K562 (cell line): ENCODE data around the gene NADSYN1. TPM values are rescaled to one million over a fixed set of nuclear protein-coding genes. Genes with fewer than 3 reads are reported as not detected.

ENCODE experiments used
- ATAC-seq: fragments of 200-7000 bp; cut with Tn5 transposase; 3 replicates; pipeline ENCODE4 v1.9.1; 2020; ENCODE audit warnings: moderate library complexity
- BruUV-seq: library from RNA; stranded (reverse); fragments of 400-500 nt; replicated peaks from 2 replicates; lab custom pipeline; 2021; lab: Mats Ljungman, UMichigan
- CTCF ChIA-PET: fragments of 300-600 bp; formaldehyde crosslinking; extraction: SDS; loops from one replicate; lab custom pipeline; 2021; ENCODE audit warnings: low intra/inter-chr PET ratio; lab: Yijun Ruan, JAX
- POLR2A ChIA-PET: fragments of 300-600, 350-650 bp; sonication (Branson Sonifier 250); formaldehyde crosslinking; extraction: SDS; loops from one replicate; lab custom pipeline; 2021; ENCODE audit warnings: antibody characterized with exemption, inconsistent platforms; lab: Yijun Ruan, JAX
- DNase-seq, 4 experiments: peaks; one replicate each; pipeline versions ENCODE4 v3.0.0 to v3.0.0-alpha.2; 2011 to 2018; ENCODE audit warnings: low spot score in 3 of 4, mixed read lengths in 3 of 4; ENCODE audit errors: extremely low read depth in 1 of 4
- FAIRE-seq: peaks from 2 replicates; lab custom pipeline; 2011; peaks lifted over from hg19 to GRCh38; lab: Jason Lieb, UNC
- H2AFZ ChIP-seq: 2 replicates; pipeline ENCODE4 v1.6.0; 2011; ENCODE audit warnings: low read depth, low read length, control low read depth, inconsistent platforms
- H3K27ac ChIP-seq: fragments of 200-600 bp; 3 replicates; pipeline ENCODE4 v1.8.0; 2011; ENCODE audit warnings: low read depth, mild to moderate bottlenecking, control low read depth, inconsistent platforms, low read length, moderate library complexity, mixed read lengths; ENCODE audit errors: extremely low read depth
- H3K27me3 ChIP-seq, 2 experiments: fragments of 300-600 bp in 1 of 2; 2 replicates in 1 of 2; 3 replicates in 1 of 2; pipeline versions ENCODE4 v1.6.0 to v1.8.0; 2011; ENCODE audit warnings: inconsistent platforms in 2 of 2, low read length in 2 of 2, mild to moderate bottlenecking in 1 of 2, mixed read lengths in 1 of 2, moderate library complexity in 1 of 2; ENCODE audit not compliant: control insufficient read depth in 2 of 2, insufficient read depth in 2 of 2
- H3K36me3 ChIP-seq: fragments of 300-600 bp; 3 replicates; pipeline ENCODE4 v1.8.0; 2011; ENCODE audit warnings: mild to moderate bottlenecking, low read length, inconsistent platforms; ENCODE audit not compliant: control insufficient read depth, insufficient read depth
- H3K4me1 ChIP-seq, 2 experiments: fragments of 200-600 bp in 1 of 2; replicated peaks in 1 of 2; 2 replicates in 1 of 2; 3 replicates in 1 of 2; pipeline versions ENCODE4 v1.5.1 to v1.8.0; 2011; ENCODE audit warnings: inconsistent platforms in 2 of 2, low read length in 2 of 2, mild to moderate bottlenecking in 1 of 2, mixed read lengths in 1 of 2, moderate library complexity in 1 of 2; ENCODE audit not compliant: control insufficient read depth in 2 of 2, insufficient read depth in 2 of 2
- H3K4me2 ChIP-seq: 2 replicates; pipeline ENCODE4 v1.6.1; 2011; ENCODE audit warnings: low read length, control low read depth, inconsistent platforms, mixed read lengths; ENCODE audit not compliant: insufficient read depth
- H3K4me3 ChIP-seq: fragments of 200-600 bp; sonication (generic), shearing (Covaris generic); 2 replicates; pipeline ENCODE4 v1.5.1; 2016; ENCODE audit warnings: control low read depth, inconsistent platforms
- H3K79me2 ChIP-seq: fragments of 200-600 bp; 3 replicates; pipeline ENCODE4 v1.8.0; 2011; ENCODE audit warnings: low read length, inconsistent platforms; ENCODE audit not compliant: control insufficient read depth, insufficient read depth
- H3K9ac ChIP-seq, 2 experiments: 2 replicates each; pipeline versions ENCODE4 v1.6.0 to v1.6.1; 2011; ENCODE audit warnings: low read depth in 2 of 2, low read length in 2 of 2, control low read depth in 1 of 2, inconsistent platforms in 1 of 2, mild to moderate bottlenecking in 1 of 2, mixed read lengths in 1 of 2; ENCODE audit not compliant: insufficient read depth in 1 of 2
- H3K9me1 ChIP-seq: one replicate; pipeline ENCODE4 v1.6.0; 2011; ENCODE audit warnings: inconsistent platforms, mild to moderate bottlenecking, low read length, moderate library complexity; ENCODE audit not compliant: control insufficient read depth, insufficient read depth
- H3K9me3 ChIP-seq: replicated peaks from 2 replicates; pipeline ENCODE4 v1.5.1; 2011; ENCODE audit warnings: low read depth, low read length, inconsistent platforms; ENCODE audit not compliant: control insufficient read depth, insufficient read depth
- H4K20me1 ChIP-seq: replicated peaks from 2 replicates; pipeline ENCODE4 v1.6.1; 2011; ENCODE audit warnings: low read length, inconsistent platforms, mixed read lengths; ENCODE audit not compliant: control insufficient read depth, insufficient read depth
- CBX8 ChIP-seq: fragments of 200-600 bp; sonication (generic); IDR thresholded peaks from 2 replicates; pipeline ENCODE4 v1.6.1; 2012; ENCODE audit warnings: borderline replicate concordance, mixed run types, low read depth, mild to moderate bottlenecking, moderate library complexity, mixed read lengths, low read length, control low read depth, inconsistent platforms; ENCODE audit not compliant: poor library complexity, severe bottlenecking; ENCODE audit errors: extremely low read depth
- FOSL1 ChIP-seq: fragments of 200-800 bp; sonication (Bioruptor generic); conservative IDR thresholded peaks from 2 replicates; pipeline ENCODE4 v1.6.1; 2016; ENCODE audit warnings: missing genetic modification characterization, missing compliant biosample characterization
- HNRNPLL ChIP-seq: fragments of 200-400 bp; formaldehyde crosslinking; IDR thresholded peaks from 2 replicates; pipeline ENCODE4 v1.6.1; 2017; ENCODE audit warnings: low read length, low read depth, mild to moderate bottlenecking; ENCODE audit not compliant: poor library complexity, severe bottlenecking
- ILF3 ChIP-seq: fragments of 450-650 bp; IDR thresholded peaks from 2 replicates; pipeline ENCODE4 v1.6.1; 2018; ENCODE audit warnings: antibody characterized with exemption, mild to moderate bottlenecking, moderate library complexity, borderline replicate concordance
- ILK ChIP-seq: fragments of 450-650 bp; IDR thresholded peaks from 2 replicates; pipeline ENCODE4 v1.6.1; 2016; ENCODE audit warnings: missing genetic modification characterization, low read depth, mild to moderate bottlenecking, missing compliant biosample characterization, moderate library complexity, borderline replicate concordance
- KDM2B ChIP-seq: fragments of 250-450 bp; sonication (Bioruptor Pico); IDR thresholded peaks from 2 replicates; pipeline ENCODE4 v1.8.0; 2021; ENCODE audit warnings: mild to moderate bottlenecking, moderate library complexity
- PPARD ChIP-seq: fragments of 250-450 bp; sonication (Bioruptor Pico); IDR thresholded peaks from 2 replicates; pipeline ENCODE4 v1.8.0; 2022; ENCODE audit warnings: inconsistent platforms, mild to moderate bottlenecking, moderate library complexity
- RBM25 ChIP-seq: fragments of 200-400 bp; formaldehyde crosslinking; IDR thresholded peaks from 2 replicates; pipeline ENCODE4 v1.6.1; 2018; ENCODE audit warnings: low read length, low read depth, moderate library complexity; ENCODE audit not compliant: severe bottlenecking
- SAP30 ChIP-seq: fragments of 200-600 bp; sonication (generic); IDR thresholded peaks from 2 replicates; pipeline ENCODE4 v1.6.1; 2012; ENCODE audit warnings: borderline replicate concordance, low read depth, mild to moderate bottlenecking, moderate library complexity, low read length, control low read depth, inconsistent platforms; ENCODE audit not compliant: insufficient read depth, poor library complexity, severe bottlenecking
- SMAD1 ChIP-seq: fragments of 150-350 bp; IDR thresholded peaks from 2 replicates; pipeline ENCODE4 v1.6.1; 2014; ENCODE audit warnings: low read length, low read depth; ENCODE audit not compliant: partially characterized antibody
- SPI1 ChIP-seq: IDR thresholded peaks from 2 replicates; pipeline ENCODE4 v1.6.1; 2011; ENCODE audit warnings: low read depth, low read length, control low read depth, borderline replicate concordance
- SREBF2 ChIP-seq: sonication (generic); formaldehyde crosslinking; IDR thresholded peaks from 2 replicates; pipeline ENCODE4 v1.4.0; 2020; ENCODE audit warnings: mild to moderate bottlenecking, missing genetic modification reagents
- TAF9B ChIP-seq: fragments of 450-650 bp; IDR thresholded peaks from 2 replicates; pipeline ENCODE4 v1.6.1; 2018; ENCODE audit warnings: mild to moderate bottlenecking; ENCODE audit not compliant: partially characterized antibody
- TEAD2 ChIP-seq: fragments of 450-650 bp; IDR thresholded peaks from 2 replicates; pipeline ENCODE4 v1.6.1; 2016; ENCODE audit warnings: missing genetic modification characterization, control low read depth, missing compliant biosample characterization
- TOE1 ChIP-seq, 2 experiments: fragments of 450-650 bp in 1 of 2; sonication (generic) in 1 of 2; formaldehyde crosslinking in 1 of 2; IDR thresholded peaks; 2 replicates each; pipeline versions ENCODE4 v1.7.1 to v1.8.0; 2016 to 2022; ENCODE audit warnings: borderline replicate concordance in 2 of 2, mild to moderate bottlenecking in 2 of 2, antibody characterized with exemption in 1 of 2, inconsistent platforms in 1 of 2, low read depth in 1 of 2, missing genetic modification reagents in 1 of 2, moderate library complexity in 1 of 2
- TRIM28 ChIP-seq: fragments of 450-650 bp; IDR thresholded peaks from 2 replicates; pipeline ENCODE4 v1.6.1; 2017
- ZNF354B ChIP-seq: fragments of 250-450 bp; sonication (Bioruptor Pico); IDR thresholded peaks from 2 replicates; pipeline ENCODE4 v1.4.0; 2020
- WGBS: fragments of 100-300 bp; shearing (Covaris generic); methylation state at CpG from one replicate; pipeline ENCODE4 v1.1.6; 2016; ENCODE audit warnings: low coverage, mixed read lengths; ENCODE audit not compliant: insufficient coverage; ENCODE audit errors: missing lambda C conversion rate; 5-methylcytosine and 5-hydroxymethylcytosine counted together
- in situ Hi-C: fragments of 300-500 bp; cut with MboI; formaldehyde crosslinking; loops from 4 replicates; pipeline ENCODE4 v1.15.0; 2018; ENCODE audit warnings: inconsistent platforms, mixed read lengths
- intact Hi-C: fragments of 100-400 bp; cut with micrococcal nuclease; formaldehyde crosslinking; loops from 2 replicates; pipeline ENCODE4 v1.14.2; 2022
- polyA plus RNA-seq, 8 experiments: library from polyadenylated mRNA; depleted of rRNA in 4 of 8; stranded (reverse) in 5 of 8; unstranded in 3 of 8; fragments of >200 nt; fragmentation: Nextera tagmentation in 2 of 8; fragmentation: Illumina TruSeq in 1 of 8; extraction: Ambion mirVana in 2 of 8; extraction: Trizol in 1 of 8; gene quantifications; 2 replicates each; pipeline versions ENCODE4 v1.2.1 to v1.2.3, GENCODE V29; 2011 to 2014; ENCODE audit warnings: inconsistent platforms in 1 of 8, missing spikeins in 1 of 8
- total RNA-seq, 7 experiments: library from RNA; depleted of rRNA in 6 of 7; stranded (reverse); fragments of >200 nt in 6 of 7; fragmentation: Illumina TruSeq in 2 of 7; extraction: Trizol in 2 of 7; gene quantifications; 2 replicates each; pipeline versions ENCODE4 v1.2.1 to v1.2.3, GENCODE V29; 2011 to 2021; ENCODE audit warnings: low replicate concordance in 1 of 7
- TF ChIP-seq, protein P1 (sequence below): IDR thresholded peaks from 2 replicates; pipeline ENCODE4 v1.6.1; 2016; ENCODE audit warnings: missing genetic modification characterization, missing compliant biosample characterization

NADSYN1 gene
- total and polyA plus RNA-seq, 9 of the 15 experiments (the other 6 are each of a cell fraction or from before 2014, with no cell fraction given), result 12.7 to 57.3 (median 42.1) TPM

- in situ Hi-C loops (no loop called here), intact Hi-C loops (loop anchor here (10.0 kb wide), 1 partner anchor 94 kb away; the partner anchor contains the start of gene DHCR7)
- no peak for FAIRE-seq
- no peak for DNase-seq
- H3K9me1 ChIP-seq, result no peaks in the 10 kb centered on the region
- peaks cover 2% of the 10 kb centered on the region; the same call in 1 of the 2 replicates for H3K9me3 ChIP-seq
- H2AFZ ChIP-seq, result no peak overlapping the region
- ATAC-seq, result no peak
- H3K79me2 ChIP-seq, result no peaks in the 10 kb centered on the region
- peaks cover 2 to 4% of the 10 kb centered on the region in 2 experiments; a peak in 4 of 5 replicates for H3K4me1 ChIP-seq
- H3K4me2 ChIP-seq, result no peak overlapping the region
- ChIA-PET POLR2A (interaction anchor here (1.5 kb wide), 1 partner anchor 11 kb away, joined by 5 read pairs; no protein-coding TSS in a partner anchor), CTCF (no interaction called here)
- no peak overlapping the region for H3K9ac ChIP-seq
- H3K4me3 ChIP-seq, result no peak overlapping the region
- no peaks in the 10 kb centered on the region for H3K36me3 ChIP-seq
- H4K20me1 ChIP-seq, result no peaks in the 10 kb centered on the region
- no TSS peak for BruUV-seq
- H3K27ac ChIP-seq, result no peak overlapping the region
- TF ChIP-seq SAP30 (no peak), SPI1 (no peak), SMAD1 (no peak), TAF9B (no peak), ILK (tag) (no peak), ILF3 (no peak), SREBF2 (CRISPR knock-in tag) (no peak), ZNF354B (no peak), TRIM28 (no peak), TOE1 (IDR thresholded peaks at IDR 0.05; ENCODE audit: borderline replicate concordance) (no peak), TOE1 (CRISPR knock-in tag; IDR thresholded peaks at IDR 0.05; ENCODE audit: borderline replicate concordance, low read depth) (no peak), RBM25 (no peak), KDM2B (CRISPR knock-in tag) (no peak), HNRNPLL (no peak), PPARD (CRISPR knock-in tag) (no peak), FOSL1 (no peak), TEAD2 (tag) (no peak), CBX8 (no peak)
- TF ChIP-seq, protein P1, sequence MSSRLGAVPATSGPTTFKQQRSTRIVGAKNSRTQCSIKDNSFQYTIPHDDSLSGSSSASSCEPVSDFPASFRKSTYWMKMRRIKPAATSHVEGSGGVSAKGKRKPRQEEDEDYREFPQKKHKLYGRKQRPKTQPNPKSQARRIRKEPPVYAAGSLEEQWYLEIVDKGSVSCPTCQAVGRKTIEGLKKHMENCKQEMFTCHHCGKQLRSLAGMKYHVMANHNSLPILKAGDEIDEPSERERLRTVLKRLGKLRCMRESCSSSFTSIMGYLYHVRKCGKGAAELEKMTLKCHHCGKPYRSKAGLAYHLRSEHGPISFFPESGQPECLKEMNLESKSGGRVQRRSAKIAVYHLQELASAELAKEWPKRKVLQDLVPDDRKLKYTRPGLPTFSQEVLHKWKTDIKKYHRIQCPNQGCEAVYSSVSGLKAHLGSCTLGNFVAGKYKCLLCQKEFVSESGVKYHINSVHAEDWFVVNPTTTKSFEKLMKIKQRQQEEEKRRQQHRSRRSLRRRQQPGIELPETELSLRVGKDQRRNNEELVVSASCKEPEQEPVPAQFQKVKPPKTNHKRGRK, result no peak
- peaks cover 32 to 49% of the 10 kb centered on the region in 2 experiments; a peak in 3 of 5 replicates for H3K27me3 ChIP-seq
- 5% methylated on average over 4 of the region's 4 CpGs for WGBS
Measured at GRCh38 chr11:71538666-71538990, 85.6 kb downstream of the NADSYN1 start.
